GM12878 (cell line): Measurements from ENCODE around the gene TIFAB. TPM values are rescaled to one million over a fixed set of nuclear protein-coding genes. Genes with fewer than 3 reads are reported as not detected.

Experiments used
- ATAC-seq: fragments of 200-7000 bp; cut with Tn5 transposase; 3 replicates; pipeline ENCODE4 v1.9.1; 2020; ENCODE audit warnings: mild to moderate bottlenecking, moderate library complexity
- BruUV-seq: library from RNA; stranded (reverse); fragments of 400-500 nt; replicated peaks from 2 replicates; lab custom pipeline; 2021; lab: Mats Ljungman, UMichigan
- CTCF ChIA-PET: fragments of 300-600 bp; sonication (Branson Sonifier 250); formaldehyde crosslinking; extraction: SDS; loops from one replicate; lab custom pipeline; 2021; ENCODE audit warnings: inconsistent platforms; lab: Yijun Ruan, JAX
- POLR2A ChIA-PET: fragments of 350-600 bp; formaldehyde crosslinking; extraction: SDS; loops from one replicate; lab custom pipeline; 2021; ENCODE audit warnings: inconsistent platforms; lab: Charles Lee
- RAD21 ChIA-PET: fragments of 300-600 bp; sonication (Branson Sonifier 250); formaldehyde crosslinking; loops from one replicate; lab custom pipeline; 2023; ENCODE audit warnings: antibody characterized with exemption; ENCODE audit not compliant: unreplicated experiment; lab: Charles Lee
- SMC1A ChIA-PET: fragments of 300-600 bp; sonication (Branson Sonifier 250); formaldehyde crosslinking; loops from one replicate; lab custom pipeline; 2023; ENCODE audit not compliant: unreplicated experiment, uncharacterized antibody; lab: Charles Lee
- DNase-seq: peaks from one replicate; pipeline ENCODE4 v3.0.0-alpha.2; 2011; ENCODE audit warnings: low read depth, low spot score
- FAIRE-seq: peaks from 3 replicates; lab custom pipeline; 2011; peaks lifted over from hg19 to GRCh38; lab: Jason Lieb, UNC
- H2AFZ ChIP-seq: 2 replicates; pipeline ENCODE4 v1.6.0; 2011; ENCODE audit warnings: low read depth, low read length, control low read depth; ENCODE audit not compliant: control insufficient read depth
- H3K27ac ChIP-seq: 2 replicates; pipeline ENCODE4 v1.5.1; 2011; ENCODE audit warnings: control low read depth; ENCODE audit not compliant: control insufficient read depth, insufficient read depth
- H3K27me3 ChIP-seq, 2 experiments: replicated peaks in 1 of 2; 2 replicates each; pipeline versions ENCODE4 v1.6.0 to v1.6.1; 2011; ENCODE audit warnings: low read length in 1 of 2; ENCODE audit not compliant: control insufficient read depth in 2 of 2, insufficient read depth in 2 of 2
- H3K36me3 ChIP-seq, 2 experiments: 2 replicates each; pipeline ENCODE4 v1.5.1; 2011; ENCODE audit warnings: low read length in 1 of 2; ENCODE audit not compliant: control insufficient read depth in 2 of 2, insufficient read depth in 2 of 2
- H3K4me1 ChIP-seq: 2 replicates; pipeline ENCODE4 v1.6.1; 2011; ENCODE audit warnings: mild to moderate bottlenecking, low read length, moderate library complexity, mixed read lengths; ENCODE audit not compliant: control insufficient read depth, insufficient read depth
- H3K4me2 ChIP-seq: 2 replicates; pipeline ENCODE4 v1.6.0; 2011; ENCODE audit warnings: control low read depth; ENCODE audit not compliant: control insufficient read depth, insufficient read depth
- H3K4me3 ChIP-seq: fragments of 200-600 bp; sonication (generic); 2 replicates; pipeline ENCODE4 v1.5.1; 2016
- H3K79me2 ChIP-seq: 2 replicates; pipeline ENCODE4 v1.6.0; 2011; ENCODE audit warnings: low read length; ENCODE audit not compliant: control insufficient read depth, insufficient read depth
- H3K9ac ChIP-seq: 2 replicates; pipeline ENCODE4 v1.8.0; 2011; ENCODE audit warnings: low read length, control low read depth, mixed read lengths; ENCODE audit not compliant: control insufficient read depth, insufficient read depth
- H3K9me3 ChIP-seq: replicated peaks from 3 replicates; pipeline ENCODE4 v1.5.1; 2011; ENCODE audit warnings: mild to moderate bottlenecking, low read length; ENCODE audit not compliant: control insufficient read depth, insufficient read depth
- H4K20me1 ChIP-seq: 2 replicates; pipeline ENCODE4 v1.6.0; 2011; ENCODE audit not compliant: control insufficient read depth, insufficient read depth
- BACH1 ChIP-seq: fragments of 450-650 bp; IDR thresholded peaks from 2 replicates; pipeline ENCODE4 v1.6.1; 2017; ENCODE audit warnings: mild to moderate bottlenecking, borderline replicate concordance
- BHLHE40 ChIP-seq, 2 experiments: fragments of 450-650 bp in 1 of 2; IDR thresholded peaks; 2 replicates each; pipeline ENCODE4 v1.6.1; 2011 to 2017; ENCODE audit warnings: low read depth in 2 of 2, borderline replicate concordance in 1 of 2, improper control_type of control experiment in 1 of 2, low read length in 1 of 2, mild to moderate bottlenecking in 1 of 2
- CBFB ChIP-seq: IDR thresholded peaks from 2 replicates; pipeline ENCODE4 v1.6.1; 2016; ENCODE audit warnings: antibody characterized with exemption, low read depth
- CREM ChIP-seq: IDR thresholded peaks from 2 replicates; pipeline ENCODE4 v1.6.1; 2014; ENCODE audit warnings: antibody characterized with exemption, low read depth
- HDAC6 ChIP-seq: fragments of 200-600 bp; sonication (generic); IDR thresholded peaks from one replicate; pipeline ENCODE4 v1.8.0; 2017; ENCODE audit warnings: antibody characterized with exemption; ENCODE audit not compliant: unreplicated experiment
- LARP7 ChIP-seq: fragments of 450-650 bp; IDR thresholded peaks from 2 replicates; pipeline ENCODE4 v1.6.1; 2017; ENCODE audit warnings: mild to moderate bottlenecking
- MEF2B ChIP-seq: fragments of 450-650 bp; IDR thresholded peaks from 2 replicates; pipeline ENCODE4 v1.6.1; 2018; ENCODE audit warnings: mild to moderate bottlenecking, moderate library complexity; ENCODE audit not compliant: partially characterized antibody, poor library complexity, severe bottlenecking
- MYC ChIP-seq: IDR thresholded peaks from 2 replicates; pipeline ENCODE4 v1.6.1; 2011; ENCODE audit warnings: mild to moderate bottlenecking, low read length, moderate library complexity, inconsistent platforms; ENCODE audit not compliant: insufficient read depth, insufficient replicate concordance, insufficient read length, severe bottlenecking
- NBN ChIP-seq: fragments of 450-650 bp; IDR thresholded peaks from 2 replicates; pipeline ENCODE4 v1.6.1; 2016
- NFIC ChIP-seq: IDR thresholded peaks from 2 replicates; pipeline ENCODE4 v1.6.1; 2012; ENCODE audit warnings: low read depth, mild to moderate bottlenecking, inconsistent platforms, low read length, moderate library complexity
- POLR2AphosphoS2 ChIP-seq: IDR thresholded peaks from 2 replicates; pipeline ENCODE4 v1.6.1; 2011; ENCODE audit warnings: low read depth, mild to moderate bottlenecking, low read length, improper control_type of control experiment, moderate library complexity
- TCF7 ChIP-seq: IDR thresholded peaks from 2 replicates; pipeline ENCODE4 v1.6.1; 2014; ENCODE audit warnings: antibody characterized with exemption, borderline replicate concordance
- ZNF274 ChIP-seq: IDR thresholded peaks from one replicate; pipeline ENCODE4 v1.8.0; 2011; ENCODE audit not compliant: insufficient read length, insufficient read depth
- WGBS: methylation state at CpG from one replicate; pipeline ENCODE4 v1.1.6; 2016; ENCODE audit warnings: low lambda C conversion rate; ENCODE audit not compliant: insufficient replicate concordance, insufficient coverage; ENCODE audit errors: missing lambda C conversion rate; 5-methylcytosine and 5-hydroxymethylcytosine counted together
- in situ Hi-C: fragments of 300-500 bp; cut with MboI; formaldehyde crosslinking; loops from 9 replicates; pipeline ENCODE4 v1.14.3; 2018; ENCODE audit warnings: mixed read lengths
- intact Hi-C: fragments of 100-400 bp; cut with micrococcal nuclease; formaldehyde crosslinking; loops from one replicate; pipeline ENCODE4 v1.14.2; 2022; ENCODE audit not compliant: unreplicated experiment
- polyA plus RNA-seq, 11 experiments: library from polyadenylated mRNA; depleted of rRNA in 4 of 11; unstranded in 6 of 11; stranded (reverse) in 5 of 11; fragments of >200 nt; fragmentation: Nextera tagmentation in 4 of 11; fragmentation: Illumina TruSeq in 1 of 11; extraction: Ambion mirVana in 4 of 11; extraction: Trizol in 1 of 11; gene quantifications; 1 replicate in 1 of 11; 2 replicates in 10 of 11; pipeline versions ENCODE4 v1.2.1 to v1.2.3, GENCODE V29; 2011 to 2016; ENCODE audit warnings: inconsistent platforms in 2 of 11, missing spikeins in 2 of 11, low read depth in 1 of 11
- total RNA-seq, 4 experiments: library from RNA; depleted of rRNA in 3 of 4; stranded (reverse); fragments of >200 nt in 3 of 4; fragmentation: Illumina TruSeq in 1 of 4; extraction: Trizol in 1 of 4; gene quantifications; 2 replicates each; pipeline versions ENCODE4 v1.2.1 to v1.2.3, GENCODE V29; 2013 to 2021
- TF ChIP-seq, protein P1 (sequence below): IDR thresholded peaks from 2 replicates; pipeline ENCODE4 v1.6.1; 2012; ENCODE audit warnings: low read length, inconsistent platforms
- TF ChIP-seq, protein P2 (sequence below): fragments of 450-650 bp; IDR thresholded peaks from 2 replicates; pipeline ENCODE4 v1.6.1; 2017; ENCODE audit warnings: antibody characterized with exemption, mild to moderate bottlenecking, moderate library complexity
- TF ChIP-seq, protein P3 (sequence below): IDR thresholded peaks from 2 replicates; pipeline ENCODE4 v1.6.1; 2012; ENCODE audit warnings: low read depth, low read length, improper control_type of control experiment
- TF ChIP-seq, protein P4 (sequence below): IDR thresholded peaks from 2 replicates; pipeline ENCODE4 v1.6.1; 2012; ENCODE audit warnings: mild to moderate bottlenecking, low read depth, low read length

TIFAB gene
- total and polyA plus RNA-seq, 10 of the 15 experiments (the other 5 are each of a cell fraction or from before 2014, with no cell fraction given) = not detected

DNA sequence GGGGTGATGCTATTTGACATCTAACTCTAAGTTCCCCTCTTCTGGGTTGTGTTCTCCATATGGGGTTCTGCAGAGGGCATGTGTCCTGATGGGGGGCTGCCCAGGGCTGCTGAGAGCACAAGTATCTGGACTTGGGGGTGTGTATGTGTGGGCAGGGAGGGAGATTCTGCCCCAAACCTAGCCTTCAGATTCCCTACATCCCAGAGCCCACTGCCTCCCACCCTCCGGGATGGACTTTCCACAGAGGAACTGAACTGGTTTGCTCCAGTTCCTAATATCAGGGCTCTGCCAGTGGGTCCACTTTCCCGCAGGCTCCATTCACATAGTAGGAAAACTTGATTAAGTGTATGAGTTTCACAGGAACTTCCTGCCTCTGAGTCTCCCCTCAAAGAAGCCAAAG lies 16.4 kb upstream of the TIFAB start:
- H3K9ac ChIP-seq = no peak overlapping the region
- FAIRE-seq (no peak), DNase-seq (no peak), ATAC-seq (no peak)
- SMC1A ChIA-PET = no interaction called here
- POLR2A ChIA-PET = no interaction called here
- in situ Hi-C loops = loop anchor here (5.0 kb wide), 1 partner anchor 84 kb away; no protein-coding TSS in a partner anchor
- RAD21 ChIA-PET = no interaction called here
- no peaks in the 10 kb centered on the region; the same call in 1 of the 2 replicates for H3K4me1 ChIP-seq
- no peak overlapping the region for H3K27ac ChIP-seq
- peaks cover 0 to 5% of the 10 kb centered on the region in 2 experiments; a peak in 2 of 4 replicates for H3K27me3 ChIP-seq
- CTCF ChIA-PET = interaction anchor here (1.5 to 16.3 kb wide), 3 partner anchors 83 to 98 kb away, joined by 5 to 363 read pairs (median 203); no protein-coding TSS in a partner anchor
- no peaks in the 10 kb centered on the region for H3K36me3 ChIP-seq
- 14% methylated on average over 2 of the region's 2 CpGs for WGBS
- H3K4me3 ChIP-seq = no peak overlapping the region
- H3K79me2 ChIP-seq = no peaks in the 10 kb centered on the region
- H3K4me2 ChIP-seq = no peak overlapping the region
- no peaks in the 10 kb centered on the region for H3K9me3 ChIP-seq
- no peaks in the 10 kb centered on the region for H4K20me1 ChIP-seq
- BruUV-seq = no TSS peak
- H2AFZ ChIP-seq = no peak overlapping the region
- intact Hi-C loops = no loop called here
- TF ChIP-seq NFIC = no peak
- TF ChIP-seq MYC = no peak
- TF ChIP-seq, protein P1, sequence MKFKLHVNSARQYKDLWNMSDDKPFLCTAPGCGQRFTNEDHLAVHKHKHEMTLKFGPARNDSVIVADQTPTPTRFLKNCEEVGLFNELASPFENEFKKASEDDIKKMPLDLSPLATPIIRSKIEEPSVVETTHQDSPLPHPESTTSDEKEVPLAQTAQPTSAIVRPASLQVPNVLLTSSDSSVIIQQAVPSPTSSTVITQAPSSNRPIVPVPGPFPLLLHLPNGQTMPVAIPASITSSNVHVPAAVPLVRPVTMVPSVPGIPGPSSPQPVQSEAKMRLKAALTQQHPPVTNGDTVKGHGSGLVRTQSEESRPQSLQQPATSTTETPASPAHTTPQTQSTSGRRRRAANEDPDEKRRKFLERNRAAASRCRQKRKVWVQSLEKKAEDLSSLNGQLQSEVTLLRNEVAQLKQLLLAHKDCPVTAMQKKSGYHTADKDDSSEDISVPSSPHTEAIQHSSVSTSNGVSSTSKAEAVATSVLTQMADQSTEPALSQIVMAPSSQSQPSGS = no peak
- TF ChIP-seq, protein P2, sequence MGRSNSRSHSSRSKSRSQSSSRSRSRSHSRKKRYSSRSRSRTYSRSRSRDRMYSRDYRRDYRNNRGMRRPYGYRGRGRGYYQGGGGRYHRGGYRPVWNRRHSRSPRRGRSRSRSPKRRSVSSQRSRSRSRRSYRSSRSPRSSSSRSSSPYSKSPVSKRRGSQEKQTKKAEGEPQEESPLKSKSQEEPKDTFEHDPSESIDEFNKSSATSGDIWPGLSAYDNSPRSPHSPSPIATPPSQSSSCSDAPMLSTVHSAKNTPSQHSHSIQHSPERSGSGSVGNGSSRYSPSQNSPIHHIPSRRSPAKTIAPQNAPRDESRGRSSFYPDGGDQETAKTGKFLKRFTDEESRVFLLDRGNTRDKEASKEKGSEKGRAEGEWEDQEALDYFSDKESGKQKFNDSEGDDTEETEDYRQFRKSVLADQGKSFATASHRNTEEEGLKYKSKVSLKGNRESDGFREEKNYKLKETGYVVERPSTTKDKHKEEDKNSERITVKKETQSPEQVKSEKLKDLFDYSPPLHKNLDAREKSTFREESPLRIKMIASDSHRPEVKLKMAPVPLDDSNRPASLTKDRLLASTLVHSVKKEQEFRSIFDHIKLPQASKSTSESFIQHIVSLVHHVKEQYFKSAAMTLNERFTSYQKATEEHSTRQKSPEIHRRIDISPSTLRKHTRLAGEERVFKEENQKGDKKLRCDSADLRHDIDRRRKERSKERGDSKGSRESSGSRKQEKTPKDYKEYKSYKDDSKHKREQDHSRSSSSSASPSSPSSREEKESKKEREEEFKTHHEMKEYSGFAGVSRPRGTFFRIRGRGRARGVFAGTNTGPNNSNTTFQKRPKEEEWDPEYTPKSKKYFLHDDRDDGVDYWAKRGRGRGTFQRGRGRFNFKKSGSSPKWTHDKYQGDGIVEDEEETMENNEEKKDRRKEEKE = no peak
- no peak for TF ChIP-seq NBN
- no peak for TF ChIP-seq CBFB
- no peak for TF ChIP-seq BACH1
- TF ChIP-seq TCF7 = no peak
- TF ChIP-seq BHLHE40 (IDR thresholded peaks at IDR 0.05; ENCODE audit: borderline replicate concordance in 1 of 2, low read depth in 2 of 2, low read length in 1 of 2) = no peak
- TF ChIP-seq HDAC6 = no peak
- TF ChIP-seq MEF2B = no peak
- TF ChIP-seq ZNF274 = no peak
- TF ChIP-seq CREM = no peak
- TF ChIP-seq, protein P3, sequence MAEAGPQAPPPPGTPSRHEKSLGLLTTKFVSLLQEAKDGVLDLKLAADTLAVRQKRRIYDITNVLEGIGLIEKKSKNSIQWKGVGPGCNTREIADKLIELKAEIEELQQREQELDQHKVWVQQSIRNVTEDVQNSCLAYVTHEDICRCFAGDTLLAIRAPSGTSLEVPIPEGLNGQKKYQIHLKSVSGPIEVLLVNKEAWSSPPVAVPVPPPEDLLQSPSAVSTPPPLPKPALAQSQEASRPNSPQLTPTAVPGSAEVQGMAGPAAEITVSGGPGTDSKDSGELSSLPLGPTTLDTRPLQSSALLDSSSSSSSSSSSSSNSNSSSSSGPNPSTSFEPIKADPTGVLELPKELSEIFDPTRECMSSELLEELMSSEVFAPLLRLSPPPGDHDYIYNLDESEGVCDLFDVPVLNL = no peak
- no peak for TF ChIP-seq POLR2AphosphoS2
- TF ChIP-seq, protein P4, sequence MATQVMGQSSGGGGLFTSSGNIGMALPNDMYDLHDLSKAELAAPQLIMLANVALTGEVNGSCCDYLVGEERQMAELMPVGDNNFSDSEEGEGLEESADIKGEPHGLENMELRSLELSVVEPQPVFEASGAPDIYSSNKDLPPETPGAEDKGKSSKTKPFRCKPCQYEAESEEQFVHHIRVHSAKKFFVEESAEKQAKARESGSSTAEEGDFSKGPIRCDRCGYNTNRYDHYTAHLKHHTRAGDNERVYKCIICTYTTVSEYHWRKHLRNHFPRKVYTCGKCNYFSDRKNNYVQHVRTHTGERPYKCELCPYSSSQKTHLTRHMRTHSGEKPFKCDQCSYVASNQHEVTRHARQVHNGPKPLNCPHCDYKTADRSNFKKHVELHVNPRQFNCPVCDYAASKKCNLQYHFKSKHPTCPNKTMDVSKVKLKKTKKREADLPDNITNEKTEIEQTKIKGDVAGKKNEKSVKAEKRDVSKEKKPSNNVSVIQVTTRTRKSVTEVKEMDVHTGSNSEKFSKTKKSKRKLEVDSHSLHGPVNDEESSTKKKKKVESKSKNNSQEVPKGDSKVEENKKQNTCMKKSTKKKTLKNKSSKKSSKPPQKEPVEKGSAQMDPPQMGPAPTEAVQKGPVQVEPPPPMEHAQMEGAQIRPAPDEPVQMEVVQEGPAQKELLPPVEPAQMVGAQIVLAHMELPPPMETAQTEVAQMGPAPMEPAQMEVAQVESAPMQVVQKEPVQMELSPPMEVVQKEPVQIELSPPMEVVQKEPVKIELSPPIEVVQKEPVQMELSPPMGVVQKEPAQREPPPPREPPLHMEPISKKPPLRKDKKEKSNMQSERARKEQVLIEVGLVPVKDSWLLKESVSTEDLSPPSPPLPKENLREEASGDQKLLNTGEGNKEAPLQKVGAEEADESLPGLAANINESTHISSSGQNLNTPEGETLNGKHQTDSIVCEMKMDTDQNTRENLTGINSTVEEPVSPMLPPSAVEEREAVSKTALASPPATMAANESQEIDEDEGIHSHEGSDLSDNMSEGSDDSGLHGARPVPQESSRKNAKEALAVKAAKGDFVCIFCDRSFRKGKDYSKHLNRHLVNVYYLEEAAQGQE = no peak
- no peak for TF ChIP-seq LARP7
